ENCODE results near the gene PPP1R13L.

GRCh38 chr19:45391871-45392665, 12.8 kb downstream of the PPP1R13L start:
- TF ChIP-seq CTCF (conservative IDR thresholded peaks at IDR 0.05; ENCODE audit: low read depth, low read length) (no peak), EZH2phosphoT487 (IDR thresholded peaks at IDR 0.05; ENCODE audit: borderline replicate concordance, low read length) (no peak), EZH2 (IDR thresholded peaks at IDR 0.05; ENCODE audit: low read length, unreplicated experiment) (no peak)
